H1 (cell line): Measurements from ENCODE around the gene EVX2. TPM values are rescaled to one million over a fixed set of nuclear protein-coding genes. Genes with fewer than 3 reads are reported as not detected.
A peak's percentile ranks its signal among the peaks of the same experiment; 100 is the strongest.

Source experiments
- BRCA1 ChIP-seq: IDR thresholded peaks from 2 replicates; pipeline ENCODE4 v1.6.1; 2012; ENCODE audit warnings: low read depth, low read length, improper control_type of control experiment
- CHD1 ChIP-seq: IDR thresholded peaks from 2 replicates; pipeline ENCODE4 v1.6.1; 2012; ENCODE audit warnings: low read depth, low read length, improper control_type of control experiment
- CTBP2 ChIP-seq: IDR thresholded peaks from 2 replicates; pipeline ENCODE4 v1.7.0; 2011; ENCODE audit warnings: borderline replicate concordance, mild to moderate bottlenecking, moderate library complexity, mixed read lengths, low read length; ENCODE audit not compliant: insufficient read depth, insufficient read length
- EZH2 ChIP-seq: fragments of 200-600 bp; sonication (generic); IDR thresholded peaks from 2 replicates; pipeline ENCODE4 v1.7.1; 2012; ENCODE audit warnings: low read depth, mild to moderate bottlenecking, moderate library complexity, low read length, inconsistent platforms; ENCODE audit not compliant: severe bottlenecking
- NANOG ChIP-seq: IDR thresholded peaks from 2 replicates; pipeline ENCODE4 v1.6.1; 2011; ENCODE audit warnings: low read length, low read depth, mild to moderate bottlenecking, inconsistent platforms; ENCODE audit not compliant: insufficient read depth, poor library complexity, severe bottlenecking
- PHF8 ChIP-seq: fragments of 200-600 bp; sonication (generic); conservative IDR thresholded peaks from 2 replicates; pipeline ENCODE4 v1.7.1; 2012; ENCODE audit warnings: low read depth, mild to moderate bottlenecking, inconsistent platforms, low read length, moderate library complexity
- polyA plus RNA-seq, 7 experiments: library from polyadenylated mRNA; depleted of rRNA in 3 of 7; stranded (reverse) in 5 of 7; unstranded in 2 of 7; fragments of >200 nt in 5 of 7; fragments of 200-250 nt in 2 of 7; gene quantifications; 1 replicate in 5 of 7; 2 replicates in 1 of 7; 4 replicates in 1 of 7; pipeline versions ENCODE4 v1.2.1 to v1.2.3, GENCODE V29; 2011 to 2013; ENCODE audit warnings: missing spikeins in 2 of 7, mixed read lengths in 2 of 7
- total RNA-seq: library from RNA; stranded (reverse); fragmentation: NEBNext Ultra II Directional; extraction: Animal tissue kit (Norgen Biotek cat#: 25700); gene quantifications from 2 replicates; pipeline ENCODE4 v1.2.1, GENCODE V29; 2021
- TF ChIP-seq, protein P1 (sequence below): IDR thresholded peaks from 2 replicates; pipeline ENCODE4 v1.6.1; 2012; ENCODE audit warnings: inconsistent platforms

Gene EVX2
- total and polyA plus RNA-seq, 2 of the 8 experiments (the other 6 are each of a cell fraction or from before 2014, with no cell fraction given), result not detected

- TF ChIP-seq BRCA1 (no peak), CTBP2 (peak; percentile 68), PHF8 (no peak), NANOG (no peak), EZH2 (peak; percentile 94), CHD1 (no peak)
- TF ChIP-seq, protein P1, sequence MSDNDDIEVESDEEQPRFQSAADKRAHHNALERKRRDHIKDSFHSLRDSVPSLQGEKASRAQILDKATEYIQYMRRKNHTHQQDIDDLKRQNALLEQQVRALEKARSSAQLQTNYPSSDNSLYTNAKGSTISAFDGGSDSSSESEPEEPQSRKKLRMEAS, result peak; percentile 61
These were observed 1.8 kb downstream of the EVX2 start (continued) for GRCh38 chr2:176081837-176082524.
